Measurements from ENCODE around the gene THBD.
A peak's percentile ranks its signal among the peaks of the same experiment; 100 is the strongest.

Gene THBD

GRCh38 chr20:23084282-23084844 lies 34.9 kb upstream of the THBD start:
- DNase-seq = no peak

- DNase-seq = no peak
Measured at GRCh38 chr20:23083553-23084220, 34.2 kb upstream of the THBD start.

- no peak for DNase-seq
Measured at GRCh38 chr20:23082846-23083552, 33.5 kb upstream of the THBD start.

GRCh38 chr20:23081263-23081819 lies 31.9 kb upstream of the THBD start:
- DNase-seq = no peak

- DNase-seq = no peak
Measured at GRCh38 chr20:23080521-23080920, 31.0 kb upstream of the THBD start.

GRCh38 chr20:23079926-23080325 lies 30.5 kb upstream of the THBD start:
- DNase-seq = no peak

GRCh38 chr20:23079016-23079351 lies 29.5 kb upstream of the THBD start:
- DNase-seq = peak; percentile 31

- no peak for DNase-seq
Measured at GRCh38 chr20:23078351-23079015, 29.0 kb upstream of the THBD start.

- no peak for DNase-seq
Measured at GRCh38 chr20:23077277-23077676, 27.8 kb upstream of the THBD start.

GRCh38 chr20:23074052-23074451 lies 24.6 kb upstream of the THBD start:
- no peak for DNase-seq

GRCh38 chr20:23072892-23073586 lies 23.6 kb upstream of the THBD start:
- no peak for DNase-seq

GRCh38 chr20:23071996-23072395 lies 22.5 kb upstream of the THBD start:
- no peak for DNase-seq

GRCh38 chr20:23071398-23071797 lies 21.9 kb upstream of the THBD start:
- no peak for DNase-seq

GRCh38 chr20:23069108-23069507 lies 19.6 kb upstream of the THBD start:
- DNase-seq = no peak

- DNase-seq = no peak
Measured at GRCh38 chr20:23068283-23068682, 18.8 kb upstream of the THBD start.

GRCh38 chr20:23066772-23067171 lies 17.3 kb upstream of the THBD start:
- DNase-seq = no peak

GRCh38 chr20:23065266-23066201 lies 16.1 kb upstream of the THBD start:
- DNase-seq = no peak

GRCh38 chr20:23063581-23063980 lies 14.1 kb upstream of the THBD start:
- no peak for DNase-seq

GRCh38 chr20:23063168-23063567 lies 13.7 kb upstream of the THBD start:
- no peak for DNase-seq

GRCh38 chr20:23062632-23063031 lies 13.2 kb upstream of the THBD start:
- DNase-seq = no peak

- peak; percentile 54 for DNase-seq
Measured at GRCh38 chr20:23061734-23062561, 12.5 kb upstream of the THBD start.
